Suprapubic skin (tissue), 4 donors: Measurements from ENCODE around the gene MCM6. TPM values are rescaled to one million over a fixed set of nuclear protein-coding genes. Genes with fewer than 3 reads are reported as not detected.
"Not testable (repeated sequence)": the region's sequence is repeated elsewhere in the genome, so short reads cannot be mapped to it uniquely, and the experiment has no call there.

Experiments used
- DNase-seq, 2 donors: peaks; one replicate each; pipeline ENCODE4 v3.0.0-alpha.2; 2019; ENCODE audit warnings: low spot score in 2 of 2
- H3K27ac ChIP-seq: fragments of 200-600 bp; sonication (generic); one replicate; pipeline ENCODE4 v1.5.1; 2019
- H3K27me3 ChIP-seq: fragments of 200-600 bp; sonication (generic); one replicate; pipeline ENCODE4 v1.5.1; 2019
- H3K36me3 ChIP-seq: fragments of 200-600 bp; sonication (generic); one replicate; pipeline ENCODE4 v1.5.1; 2019
- H3K4me1 ChIP-seq: fragments of 200-600 bp; sonication (generic); one replicate; pipeline ENCODE4 v1.5.1; 2019
- H3K4me3 ChIP-seq: fragments of 200-600 bp; sonication (generic); one replicate; pipeline ENCODE4 v1.5.1; 2019; ENCODE audit warnings: mild to moderate bottlenecking
- H3K9me3 ChIP-seq: fragments of 200-600 bp; sonication (generic); one replicate; pipeline ENCODE4 v1.5.1; 2019
- CTCF ChIP-seq, 2 donors: fragments of 200-600 bp in 1 of 2; fragments of 450-650 bp in 1 of 2; sonication (generic) in 1 of 2; IDR thresholded peaks; one replicate each; pipeline ENCODE4 v1.5.1; 2016 to 2019; ENCODE audit warnings: antibody characterized with exemption in 2 of 2, mild to moderate bottlenecking in 1 of 2, moderate library complexity in 1 of 2
- EP300 ChIP-seq: sonication (generic); formaldehyde crosslinking; IDR thresholded peaks from one replicate; pipeline ENCODE4 v1.6.1; 2017; ENCODE audit warnings: antibody characterized with exemption
- POLR2A ChIP-seq, 2 donors: fragments of 450-650 bp; IDR thresholded peaks; one replicate each; pipeline ENCODE4 v1.6.1; 2017; ENCODE audit warnings: antibody characterized with exemption in 2 of 2, mild to moderate bottlenecking in 2 of 2, moderate library complexity in 2 of 2
- POLR2AphosphoS5 ChIP-seq, 3 donors: sonication (generic); formaldehyde crosslinking; IDR thresholded peaks; one replicate each; pipeline ENCODE4 v1.6.1; 2017; ENCODE audit warnings: antibody characterized with exemption in 3 of 3
- WGBS: methylation state at CpG from one replicate; pipeline ENCODE4 v1.1.5; 2018; 5-methylcytosine and 5-hydroxymethylcytosine counted together
- total RNA-seq, 4 donors: library from RNA; depleted of rRNA; stranded (reverse); fragments of >200 nt; gene quantifications; one replicate each; pipeline ENCODE4 v1.1.0, GENCODE V29; 2016

Gene MCM6
- total RNA-seq, 4 donors from 2014 or later = 6.6 to 13.5 (median 7.8) TPM

- TF ChIP-seq POLR2A (IDR thresholded peaks at IDR 0.05) (no peak), EP300 (no peak), POLR2AphosphoS5 (IDR thresholded peaks at IDR 0.05) (no peak), CTCF (IDR thresholded peaks at IDR 0.05) (no peak)
- Histone ChIP-seq H3K4me1 (no peaks in the 10 kb centered on the region), H3K27ac (no peak overlapping the region), H3K36me3 (peaks cover 4% of the 10 kb centered on the region), H3K27me3 (no peaks in the 10 kb centered on the region), H3K4me3 (no peak overlapping the region), H3K9me3 (no peaks in the 10 kb centered on the region)
- DNase-seq = no peak
- 97% methylated on average over 3 of the region's 3 CpGs for WGBS
These were observed 22.1 kb upstream of the MCM6 start for GRCh38 chr2:135898234-135898786.

- no peak overlapping the region for H3K4me3 ChIP-seq
- H3K4me1 ChIP-seq = no peaks in the 10 kb centered on the region
- H3K27me3 ChIP-seq = no peaks in the 10 kb centered on the region
- H3K9me3 ChIP-seq = no peaks in the 10 kb centered on the region
- TF ChIP-seq POLR2A (IDR thresholded peaks at IDR 0.05) (no peak), EP300 (no peak), CTCF (IDR thresholded peaks at IDR 0.05) (no peak), POLR2AphosphoS5 (IDR thresholded peaks at IDR 0.05) (no peak)
- no peak for DNase-seq
- no peak overlapping the region for H3K27ac ChIP-seq
- 78% methylated on average over 1 of the region's 1 CpG for WGBS
- H3K36me3 ChIP-seq = peaks cover 4% of the 10 kb centered on the region
These were observed 18.7 kb upstream of the MCM6 start for GRCh38 chr2:135894930-135895329.

GRCh38 chr2:135893374-135893794 is 17.1 kb upstream of the MCM6 start:
- H3K4me1 ChIP-seq = no peaks in the 10 kb centered on the region
- DNase-seq = no peak
- H3K4me3 ChIP-seq = no peak overlapping the region
- no peaks in the 10 kb centered on the region for H3K9me3 ChIP-seq
- H3K36me3 ChIP-seq = peaks cover under 1% of the 10 kb centered on the region
- 91% methylated on average over 2 of the region's 2 CpGs for WGBS
- H3K27ac ChIP-seq = no peak overlapping the region
- TF ChIP-seq POLR2A (IDR thresholded peaks at IDR 0.05) (no peak), POLR2AphosphoS5 (IDR thresholded peaks at IDR 0.05) (no peak), CTCF (IDR thresholded peaks at IDR 0.05) (no peak), EP300 (no peak)
- H3K27me3 ChIP-seq = no peaks in the 10 kb centered on the region

GRCh38 chr2:135890835-135891234 is 14.6 kb upstream of the MCM6 start:
- no peak for DNase-seq
- Histone ChIP-seq H3K9me3 (no peaks in the 10 kb centered on the region), H3K27ac (no peak overlapping the region), H3K27me3 (no peaks in the 10 kb centered on the region), H3K4me1 (no peaks in the 10 kb centered on the region), H3K4me3 (no peak overlapping the region), H3K36me3 (no peaks in the 10 kb centered on the region)
- TF ChIP-seq CTCF (IDR thresholded peaks at IDR 0.05) = no peak
- no peak for TF ChIP-seq POLR2AphosphoS5 (IDR thresholded peaks at IDR 0.05)
- no peak for TF ChIP-seq EP300
- TF ChIP-seq POLR2A (IDR thresholded peaks at IDR 0.05) = no peak
- 68% methylated on average over 6 of the region's 6 CpGs for WGBS

- Histone ChIP-seq H3K36me3 (no peaks in the 10 kb centered on the region), H3K4me3 (no peak overlapping the region), H3K27me3 (no peaks in the 10 kb centered on the region), H3K4me1 (no peaks in the 10 kb centered on the region), H3K9me3 (no peaks in the 10 kb centered on the region), H3K27ac (no peak overlapping the region)
- no peak for DNase-seq
- WGBS = 94% methylated on average over 4 of the region's 4 CpGs
- TF ChIP-seq EP300 (no peak), POLR2A (IDR thresholded peaks at IDR 0.05) (no peak), POLR2AphosphoS5 (IDR thresholded peaks at IDR 0.05) (no peak), CTCF (IDR thresholded peaks at IDR 0.05) (no peak)
These were observed 13.9 kb upstream of the MCM6 start for GRCh38 chr2:135890149-135890548.

- H3K4me1 ChIP-seq, H3K4me3 ChIP-seq, H3K27me3 ChIP-seq, H3K36me3 ChIP-seq, H3K9me3 ChIP-seq, H3K27ac ChIP-seq, DNase-seq: not testable (repeated sequence)
- 85% methylated on average over 5 of the region's 5 CpGs for WGBS
These were observed 12.3 kb upstream of the MCM6 start for GRCh38 chr2:135888587-135888986.
